Choroid plexus epithelial cell (primary cell): Measurements from ENCODE around the gene COL4A2.

Experiments
- DNase-seq: peaks from one replicate; pipeline ENCODE4 v3.0.0-alpha.2; 2010; ENCODE audit warnings: low read depth
- H3K4me3 ChIP-seq: 2 replicates; pipeline ENCODE4 v1.5.1; 2011; ENCODE audit warnings: low read depth, mild to moderate bottlenecking, control low read depth, low read length, moderate library complexity
- CTCF ChIP-seq: conservative IDR thresholded peaks from 2 replicates; pipeline ENCODE4 v1.5.1; 2011; ENCODE audit warnings: low read depth, mild to moderate bottlenecking, control low read depth, inconsistent platforms, low read length, moderate library complexity

The COL4A2 gene

GRCh38 chr13:110538632-110539031 is 231.5 kb downstream of the COL4A2 start:
- TF ChIP-seq CTCF: no peak
- no peak overlapping the region for H3K4me3 ChIP-seq
- no peak for DNase-seq

- TF ChIP-seq CTCF: no peak
- DNase-seq: no peak
- no peak overlapping the region for H3K4me3 ChIP-seq
Measured at GRCh38 chr13:110539894-110540293, 232.8 kb downstream of the COL4A2 start.

GRCh38 chr13:110540871-110541525 is 233.9 kb downstream of the COL4A2 start:
- DNase-seq: no peak
- TF ChIP-seq CTCF: no peak
- no peak overlapping the region for H3K4me3 ChIP-seq

GRCh38 chr13:110541526-110541920 is 234.4 kb downstream of the COL4A2 start:
- no peak overlapping the region for H3K4me3 ChIP-seq
- TF ChIP-seq CTCF: no peak
- no peak for DNase-seq

- DNase-seq: no peak
- no peak for TF ChIP-seq CTCF
- no peak overlapping the region for H3K4me3 ChIP-seq
Measured at GRCh38 chr13:110542169-110542796, 235.2 kb downstream of the COL4A2 start.

- no peak overlapping the region for H3K4me3 ChIP-seq
- DNase-seq: no peak
- TF ChIP-seq CTCF: no peak
Measured at GRCh38 chr13:110546378-110546777, 239.3 kb downstream of the COL4A2 start.

GRCh38 chr13:110546926-110547325 is 239.8 kb downstream of the COL4A2 start:
- no peak for TF ChIP-seq CTCF
- no peak overlapping the region for H3K4me3 ChIP-seq
- peak; percentile 95 for DNase-seq
